Activated T-cell treated with anti-CD3 and anti-CD28 coated beads for 4 hours (primary cell): Measurements from ENCODE around the gene CHTOP.

ENCODE experiments used
- DNase-seq: peaks from one replicate; pipeline ENCODE4 v3.0.0-alpha.2; 2020

The CHTOP gene

GRCh38 chr1:153613406-153613805 is 20.5 kb upstream of the CHTOP start:
- no peak for DNase-seq

DNA sequence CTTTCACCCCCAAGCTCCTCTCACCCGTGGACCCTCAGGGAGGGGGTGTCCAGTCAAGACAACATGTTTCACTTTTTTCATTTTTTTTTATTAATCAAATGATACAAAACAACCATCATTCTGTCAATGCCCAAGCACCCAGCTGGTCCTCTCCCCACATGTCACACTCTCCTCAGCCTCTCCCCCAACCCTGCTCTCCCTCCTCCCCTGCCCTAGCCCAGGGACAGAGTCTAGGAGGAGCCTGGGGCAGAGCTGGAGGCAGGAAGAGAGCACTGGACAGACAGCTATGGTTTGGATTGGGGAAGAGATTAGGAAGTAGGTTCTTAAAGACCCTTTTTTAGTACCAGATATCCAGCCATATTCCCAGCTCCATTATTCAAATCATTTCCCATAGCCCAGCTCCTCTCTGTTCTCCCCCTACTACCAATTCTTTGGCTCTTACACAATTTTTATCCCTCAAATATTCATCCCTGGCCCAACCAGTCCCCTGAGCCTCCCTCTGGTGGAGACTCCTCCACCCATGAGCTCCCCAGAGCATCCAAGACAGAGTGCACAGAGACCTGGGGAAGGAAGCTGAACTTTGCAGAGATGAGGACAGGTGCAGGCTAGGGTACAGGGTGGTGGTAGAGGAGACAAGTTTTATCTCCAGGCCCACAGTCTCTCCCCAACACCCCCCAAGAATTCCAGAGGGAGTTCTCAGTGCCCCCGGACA is 19.5 kb upstream of the CHTOP start:
- no peak for DNase-seq

- DNase-seq, result no peak
Observed at GRCh38 chr1:153614906-153615305, 19.0 kb upstream of the CHTOP start.

- DNase-seq, result no peak
Observed at GRCh38 chr1:153615406-153615805, 18.5 kb upstream of the CHTOP start.

- no peak for DNase-seq
Observed at GRCh38 chr1:153616144-153616916, 17.5 kb upstream of the CHTOP start, which contains the start of gene S100A14. Gene S100A14, minus strand, starts transcription at chr1:153616325. Its CDS starts 467 bp downstream, at chr1:153615858.

DNA sequence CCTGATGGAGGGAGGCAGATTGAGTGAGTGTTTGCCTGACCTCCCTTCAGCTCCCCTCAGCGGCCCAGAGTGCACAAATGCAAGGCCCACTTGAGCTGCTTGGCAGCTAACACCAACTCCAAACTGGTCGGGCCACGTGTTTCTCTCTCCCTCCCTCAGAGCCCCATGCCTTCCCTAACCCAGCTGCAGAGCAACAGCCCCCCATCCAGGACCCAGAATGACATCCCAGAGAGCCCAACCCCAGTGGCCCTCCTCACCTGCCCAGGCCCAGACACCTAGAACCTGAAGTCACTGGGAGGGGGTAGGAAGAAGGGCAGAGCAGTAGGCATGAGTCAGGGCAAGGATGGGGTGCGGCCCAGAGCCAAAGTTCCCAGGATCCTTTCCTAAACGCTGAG is 17.0 kb upstream of the CHTOP start:
- DNase-seq, result no peak

DNA sequence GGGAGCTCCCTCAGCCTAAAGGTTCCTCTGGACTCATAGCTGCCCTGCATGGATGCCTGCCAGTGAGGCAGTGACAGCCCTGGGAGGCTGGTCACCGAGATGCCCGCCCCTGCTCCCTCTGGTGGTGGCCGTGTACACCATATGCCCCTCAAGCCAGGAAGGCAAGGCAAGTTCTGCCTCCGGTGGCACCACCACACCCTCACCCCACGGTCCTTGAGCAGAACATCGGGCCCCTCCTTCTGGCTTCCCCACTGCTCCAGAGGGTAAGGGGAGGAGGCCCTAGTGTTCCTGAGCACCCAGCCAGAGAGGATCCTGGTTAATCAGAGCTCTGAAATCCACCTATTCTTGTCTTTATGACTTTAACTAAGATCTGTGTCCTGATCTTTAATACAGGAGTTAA is 16.2 kb upstream of the CHTOP start:
- DNase-seq, result no peak

DNA sequence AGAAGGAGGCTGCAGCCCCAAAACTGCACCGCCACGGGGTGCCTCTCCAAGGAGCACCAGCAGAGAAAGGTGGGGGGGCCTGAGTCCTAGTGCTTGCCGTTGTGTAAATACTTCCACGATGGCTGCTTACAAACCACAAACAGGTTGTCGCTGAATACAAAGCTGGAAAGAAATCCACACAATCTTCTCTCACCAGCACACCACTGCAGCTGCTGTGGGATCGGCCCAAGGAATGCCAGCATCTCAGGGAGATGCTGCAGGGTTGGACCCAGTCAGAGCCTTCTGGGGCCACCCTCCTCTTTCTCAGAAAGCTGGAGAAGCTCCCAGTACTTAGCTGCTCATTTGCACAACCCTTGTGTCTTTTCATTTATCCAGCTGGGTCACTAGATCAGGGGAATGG is 14.7 kb upstream of the CHTOP start:
- no peak for DNase-seq

DNA sequence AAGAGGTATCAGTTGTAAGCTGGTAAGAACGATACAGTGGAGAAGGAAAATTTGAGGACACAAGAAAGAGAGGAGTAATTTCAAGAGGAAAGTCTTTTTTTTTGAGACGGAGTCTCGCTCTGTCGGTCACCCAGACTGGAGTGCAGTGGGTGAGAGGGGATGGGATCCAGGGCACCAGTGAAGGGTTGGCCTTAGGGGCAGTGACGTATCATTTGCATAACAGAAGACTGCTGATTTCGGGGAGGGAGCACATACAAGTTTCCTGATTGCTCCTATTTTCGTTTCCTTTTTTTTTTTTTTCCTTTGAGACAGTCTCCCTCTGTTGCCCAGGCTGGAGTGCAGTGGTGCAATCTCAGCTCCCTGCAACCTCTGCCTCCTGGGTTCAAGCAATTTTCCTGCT is 10.8 kb upstream of the CHTOP start:
- DNase-seq, result no peak

DNA sequence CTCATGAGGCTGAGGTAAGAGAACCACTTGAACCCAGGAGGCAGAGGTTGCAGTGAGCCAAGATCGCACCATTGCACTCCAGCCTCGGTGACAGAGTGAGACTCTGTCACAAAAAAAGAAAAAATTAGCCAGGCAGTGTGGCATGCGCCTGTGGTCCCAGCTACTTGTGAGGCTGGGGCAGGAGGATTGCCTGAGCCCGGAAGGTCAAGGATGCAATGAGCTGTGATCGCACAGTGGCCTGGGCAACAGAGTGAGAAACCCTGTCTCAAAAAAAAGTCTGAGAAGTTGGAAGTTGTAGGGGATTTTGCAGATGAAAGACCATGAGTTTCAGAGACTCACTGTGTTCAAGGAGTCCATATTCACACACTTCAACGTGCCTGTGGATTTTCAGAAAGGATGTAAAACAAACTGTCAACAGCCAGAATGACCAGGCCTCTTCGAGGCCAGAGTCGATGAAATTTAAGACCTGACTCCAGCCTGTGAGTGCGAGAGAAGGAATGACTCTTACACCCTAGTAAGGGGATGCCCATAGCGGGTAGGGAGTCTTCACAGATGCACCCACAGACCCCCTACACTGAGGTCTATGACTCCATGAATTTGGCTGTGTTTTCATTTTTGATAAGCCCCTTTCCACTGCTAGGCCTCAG is 8.8 kb upstream of the CHTOP start:
- DNase-seq, result no peak

DNA sequence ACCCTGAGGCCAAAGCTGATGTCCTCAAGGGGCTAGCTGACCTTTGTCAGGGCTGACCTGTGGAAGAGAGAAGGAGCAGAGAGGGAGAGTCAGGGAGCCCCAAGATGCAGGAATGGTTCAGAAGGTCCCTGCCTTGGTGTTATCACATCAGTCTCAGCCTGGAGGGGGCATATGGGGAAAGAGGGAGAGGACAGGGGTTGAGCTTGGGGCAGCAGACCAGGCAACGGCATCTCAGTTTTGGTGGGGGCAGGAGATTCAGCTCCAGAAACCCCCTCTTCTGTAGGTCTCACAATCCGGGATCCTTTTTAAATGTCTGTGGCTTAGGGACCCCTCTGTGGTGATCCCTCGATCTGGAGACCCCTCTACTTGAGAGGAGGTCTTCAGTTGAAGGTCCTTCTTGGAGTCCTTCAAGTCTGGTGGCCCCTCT is 7.4 kb upstream of the CHTOP start:
- DNase-seq, result no peak

DNA sequence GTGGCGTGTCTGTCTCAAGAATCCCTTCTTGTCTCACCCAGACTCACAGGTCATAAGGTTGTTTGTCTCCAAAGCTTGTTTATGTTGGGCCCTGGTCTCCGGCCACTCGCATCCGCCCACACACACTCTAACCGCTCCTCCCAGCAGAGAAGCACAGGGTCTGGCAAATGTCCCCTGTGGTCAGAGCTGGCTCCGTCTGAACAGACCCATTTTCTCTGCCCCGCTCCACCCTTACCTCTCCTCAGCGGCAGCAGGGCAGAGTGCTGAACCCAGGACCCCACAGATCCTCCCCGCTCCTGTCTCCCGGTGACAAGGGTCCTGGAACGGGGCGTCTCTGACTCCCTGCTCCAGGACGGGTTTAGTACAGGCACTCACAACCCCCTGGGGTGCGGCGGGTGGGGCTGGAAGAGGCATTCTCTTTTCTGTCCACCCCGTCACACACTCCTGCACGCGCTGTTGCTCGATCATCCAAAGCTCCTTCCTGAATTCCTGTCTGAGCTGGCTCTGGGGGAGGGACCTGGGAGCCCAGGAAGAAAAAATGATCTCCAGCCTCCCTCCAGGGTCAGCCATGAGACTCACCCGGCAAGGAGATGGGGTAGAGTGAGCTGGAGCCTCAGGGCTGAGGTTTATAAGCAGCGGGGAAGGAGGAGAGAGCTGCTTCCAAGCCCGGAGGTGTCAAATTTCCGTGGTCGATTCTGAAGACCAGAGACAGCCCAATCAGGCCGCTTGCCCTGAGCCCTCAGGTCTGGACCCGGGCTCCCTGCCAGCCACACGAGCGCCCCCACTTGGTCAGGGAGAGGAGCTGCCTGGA is 6.8 kb upstream of the CHTOP start, which contains the start of gene S100A13:
Gene S100A13, minus strand, starts transcription at position 602 of the 811 bp plus-strand sequence. CDS start 1,033 bp downstream, outside the sequence.
- no peak for DNase-seq

DNA sequence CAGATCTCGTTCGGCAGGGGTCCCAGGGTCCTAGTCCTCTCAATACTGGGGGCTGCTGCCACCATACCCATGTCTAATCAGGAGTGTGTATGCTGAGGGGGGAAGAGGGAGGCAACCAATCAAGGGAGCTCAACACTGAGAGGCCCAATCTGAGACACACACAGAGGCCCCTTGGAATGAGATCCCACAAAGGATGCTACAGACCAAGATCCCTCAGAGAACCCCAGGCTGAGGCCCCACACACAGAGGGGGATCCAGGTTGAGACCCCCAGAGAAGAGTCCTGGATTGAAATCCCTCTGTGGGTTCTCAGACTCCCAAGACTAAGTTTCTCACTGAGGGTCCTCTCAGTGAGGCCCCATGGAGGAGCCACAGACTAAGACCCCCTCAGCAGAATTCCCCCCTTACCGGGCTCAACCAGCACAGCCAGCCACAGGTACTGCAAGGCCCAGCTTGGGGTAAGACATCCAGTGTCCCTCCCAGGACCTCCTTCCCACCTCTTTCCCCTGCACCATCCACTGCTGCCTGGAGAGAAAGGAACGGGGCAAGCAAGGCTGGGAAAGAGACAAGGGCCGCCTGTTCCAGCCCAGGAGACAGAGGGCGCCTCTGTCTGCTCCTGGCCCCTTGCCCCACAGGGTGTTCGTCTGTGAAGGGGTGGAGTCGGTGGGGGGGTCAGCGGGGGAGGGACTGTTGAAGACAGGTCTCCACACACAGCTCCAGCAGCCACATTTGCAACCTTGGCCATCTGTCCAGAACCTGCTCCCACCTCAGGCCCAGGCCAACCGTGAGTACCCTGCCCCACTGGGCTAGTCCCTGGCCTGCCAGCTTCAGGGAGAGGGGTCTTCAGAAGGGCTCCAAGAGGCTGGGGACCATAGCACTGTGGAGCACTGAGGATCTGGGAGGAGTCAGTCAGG is 5.9 kb upstream of the CHTOP start, which contains the start of gene S100A1:
Gene S100A1, plus strand, starts transcription at position 720 of the 912 bp plus-strand sequence. CDS start 2,088 bp downstream, outside the sequence.
- DNase-seq, result no peak

GRCh38 chr1:153628638-153629342 is 5.1 kb upstream of the CHTOP start:
- DNase-seq, result no peak

- no peak for DNase-seq
Observed at GRCh38 chr1:153629343-153629665, 4.6 kb upstream of the CHTOP start.

DNA sequence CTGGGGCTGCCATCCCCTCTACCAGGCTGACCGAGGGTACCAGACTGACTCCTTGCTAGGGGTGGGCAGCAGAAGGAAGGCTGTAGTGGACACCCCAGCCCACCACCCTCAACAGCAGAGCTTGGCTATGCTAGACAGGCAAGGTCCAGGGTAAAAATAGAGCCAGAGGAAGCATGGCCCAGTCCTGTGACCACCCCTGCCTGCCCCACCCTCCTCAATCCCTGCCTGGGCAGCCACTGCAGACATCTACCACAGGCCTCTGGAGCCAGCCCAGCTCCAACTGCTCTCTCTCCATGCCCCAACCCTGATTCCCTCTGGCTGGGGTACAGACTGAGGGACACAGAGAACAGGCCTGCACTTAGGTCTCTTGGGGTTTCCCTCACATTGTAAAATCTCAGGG is 3.9 kb upstream of the CHTOP start:
- DNase-seq, result no peak

- no peak for DNase-seq
Observed at GRCh38 chr1:153630384-153630783, 3.5 kb upstream of the CHTOP start.

DNA sequence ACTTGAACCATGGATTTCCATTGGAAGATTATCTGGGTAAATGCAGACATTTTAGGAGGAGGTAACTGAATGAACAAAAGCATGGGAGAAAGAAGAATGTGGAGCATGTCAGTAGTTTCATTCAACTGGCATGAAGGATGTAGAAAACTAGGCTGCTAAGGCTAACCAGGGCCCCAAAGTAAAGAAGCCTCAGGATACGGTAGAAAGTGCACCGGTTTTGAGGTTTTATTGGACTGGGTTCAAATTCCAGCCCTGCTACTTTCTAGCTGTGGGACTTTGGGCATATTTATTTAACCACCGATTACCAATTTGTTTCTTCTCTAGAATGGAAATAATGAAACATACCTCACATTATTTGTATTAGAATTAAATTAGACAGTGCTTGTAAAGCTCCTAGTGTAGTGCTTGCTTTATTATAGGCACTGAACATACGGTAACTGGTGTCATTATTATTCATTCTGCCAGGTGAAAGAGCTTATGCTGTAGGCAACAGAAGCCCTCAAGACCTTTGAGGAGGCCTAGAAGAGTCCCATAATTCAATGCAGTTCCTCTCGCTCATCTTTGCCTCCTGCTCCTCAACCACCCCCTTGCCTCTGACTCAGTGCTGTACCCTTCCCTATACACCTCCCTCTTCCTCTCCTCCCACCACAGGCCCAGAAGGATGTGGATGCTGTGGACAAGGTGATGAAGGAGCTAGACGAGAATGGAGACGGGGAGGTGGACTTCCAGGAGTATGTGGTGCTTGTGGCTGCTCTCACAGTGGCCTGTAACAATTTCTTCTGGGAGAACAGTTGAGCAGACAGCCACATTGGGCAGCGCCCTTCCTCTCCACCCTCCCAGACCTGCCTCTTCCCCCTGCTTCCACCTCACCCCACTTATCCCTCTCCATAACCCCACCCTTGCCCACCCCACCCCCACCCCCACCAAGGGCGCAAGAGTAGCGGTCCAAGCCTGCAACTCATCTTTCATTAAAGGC is 2.5 kb upstream of the CHTOP start:
- DNase-seq, result no peak

DNA sequence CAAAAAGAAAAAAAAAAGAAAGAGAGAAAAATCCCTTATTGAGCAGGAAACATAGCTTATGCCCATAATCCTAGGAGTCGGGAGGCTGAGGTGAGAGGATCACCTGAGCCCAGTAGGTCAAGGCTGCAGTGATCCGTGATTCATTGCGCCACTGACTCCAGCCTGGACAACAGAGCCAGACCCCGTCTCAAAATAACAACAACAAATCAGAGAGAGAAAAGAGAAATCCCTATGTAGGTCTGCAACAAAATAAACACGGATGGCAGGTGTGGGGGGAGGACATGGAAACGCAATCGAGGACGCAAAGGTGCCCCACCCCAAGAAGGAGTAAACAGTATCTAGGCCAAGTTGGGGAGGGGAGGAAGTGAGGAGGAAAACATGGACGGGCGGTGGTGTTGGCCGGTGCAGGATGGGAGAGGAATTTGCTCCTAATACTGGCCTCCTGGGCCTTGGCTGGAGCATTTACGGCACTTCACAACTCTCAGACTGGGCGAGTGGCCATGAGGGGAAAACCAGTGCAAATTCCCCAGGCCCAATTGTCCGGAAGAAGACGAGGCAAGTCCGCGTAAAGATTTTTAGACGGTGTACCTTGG is 609 bp upstream of the CHTOP start:
- no peak for DNase-seq
